Gastrocnemius medialis (tissue), 4 donors: ENCODE data around the gene CAVIN1. TPM values are rescaled to one million over a fixed set of nuclear protein-coding genes. Genes with fewer than 3 reads are reported as not detected.
"Not testable (repeated sequence)": the region's sequence is repeated elsewhere in the genome, so short reads cannot be mapped to it uniquely, and the experiment has no call there.

Experiments used
- ATAC-seq, 2 donors: fragments of 150-250 bp; one replicate each; pipeline ENCODE4 v1.9.1; 2016
- DNase-seq, 2 donors: peaks; one replicate each; pipeline ENCODE4 v3.0.0-alpha.2; 2019
- H3K27ac ChIP-seq, 4 donors: fragments of 200-600 bp; sonication (generic); 1 replicate in 1 of 4; 2 replicates in 3 of 4; pipeline ENCODE4 v1.5.1; 2016 to 2018; ENCODE audit warnings: mild to moderate bottlenecking in 2 of 4, moderate library complexity in 1 of 4
- H3K27me3 ChIP-seq, 3 donors: fragments of 200-600 bp; sonication (generic) in 2 of 3; 1 replicate in 1 of 3; 2 replicates in 2 of 3; pipeline versions ENCODE4 v1.5.1 to v1.6.0; 2016 to 2019; ENCODE audit warnings: mild to moderate bottlenecking in 1 of 3, moderate library complexity in 1 of 3
- H3K36me3 ChIP-seq, 2 donors: fragments of 200-600 bp; sonication (generic) in 1 of 2; one replicate each; pipeline ENCODE4 v1.5.1; 2017 to 2018
- H3K4me1 ChIP-seq, 2 donors: fragments of 200-600 bp; sonication (generic) in 1 of 2; one replicate each; pipeline ENCODE4 v1.5.1; 2016 to 2017; ENCODE audit warnings: mild to moderate bottlenecking in 2 of 2
- H3K4me3 ChIP-seq, 4 donors: fragments of 200-600 bp; sonication (generic) in 3 of 4; 1 replicate in 1 of 4; 2 replicates in 3 of 4; pipeline ENCODE4 v1.5.1; 2016 to 2019; ENCODE audit warnings: mild to moderate bottlenecking in 2 of 4
- H3K9me3 ChIP-seq, 3 donors: fragments of 200-600 bp; sonication (generic) in 2 of 3; 1 replicate in 1 of 3; 2 replicates in 2 of 3; pipeline ENCODE4 v1.5.1; 2016 to 2019
- CTCF ChIP-seq, 5 experiments: fragments of 450-650 bp in 3 of 5; fragments of 200-600 bp in 2 of 5; sonication (generic) in 2 of 5; IDR thresholded peaks in 4 of 5; conservative IDR thresholded peaks in 1 of 5; 1 replicate in 4 of 5; 2 replicates in 1 of 5; pipeline ENCODE4 v1.5.1; 2016 to 2019; ENCODE audit warnings: antibody characterized with exemption in 5 of 5, mild to moderate bottlenecking in 3 of 5, moderate library complexity in 3 of 5
- POLR2A ChIP-seq, 2 donors: fragments of 450-650 bp; IDR thresholded peaks; one replicate each; pipeline ENCODE4 v1.6.1; 2017; ENCODE audit warnings: antibody characterized with exemption in 2 of 2, mild to moderate bottlenecking in 2 of 2, moderate library complexity in 2 of 2
- in situ Hi-C, 4 donors: fragments of 200-750 bp; cut with MboI; loops; one replicate each; pipeline versions ENCODE4 v1.15.0 to v1.8.0; 2017; ENCODE audit warnings: low sequenced_read_pairs in 4 of 4
- intact Hi-C: fragments of 100-400 bp; cut with DNase I; formaldehyde crosslinking; loops from one replicate; pipeline ENCODE4 v1.15.1; 2023; ENCODE audit warnings: low total_unique reads
- total RNA-seq, 4 donors: library from RNA; depleted of rRNA; stranded (reverse); fragments of >200 nt; gene quantifications; one replicate each; pipeline versions ENCODE4 v1.1.0 to v1.2.3, GENCODE V29; 2016

CAVIN1 gene
- total RNA-seq, 4 donors from 2014 or later: 64.9 to 137 (median 125) TPM

GRCh38 chr17:42363767-42364585, 59.1 kb downstream of the CAVIN1 start:
- TF ChIP-seq POLR2A (IDR thresholded peaks at IDR 0.05) (no peak), CTCF (IDR thresholded peaks at IDR 0.05 in 4 of 5, conservative IDR thresholded peaks at IDR 0.05 in 1 of 5) (no peak)
- H3K27ac ChIP-seq: peak overlapping the region; percentile 14 to 86 (median 75)
- no peaks in the 10 kb centered on the region for H3K9me3 ChIP-seq
- in situ Hi-C loops (no loop called here), intact Hi-C loops (no loop called here)
- DNase-seq (no peak), ATAC-seq (no peak)
- H3K4me3 ChIP-seq: no peak overlapping the region
- H3K27me3 ChIP-seq: no peaks in the 10 kb centered on the region
- H3K4me1 ChIP-seq: peaks cover 65 to 76% of the 10 kb centered on the region in 2 donors
- no peaks in the 10 kb centered on the region for H3K36me3 ChIP-seq

GRCh38 chr17:42363231-42363630, 59.8 kb downstream of the CAVIN1 start:
- no peak for DNase-seq
- no peaks in the 10 kb centered on the region for H3K36me3 ChIP-seq
- no peaks in the 10 kb centered on the region for H3K27me3 ChIP-seq
- TF ChIP-seq POLR2A (IDR thresholded peaks at IDR 0.05): no peak
- no peak for TF ChIP-seq CTCF (IDR thresholded peaks at IDR 0.05 in 4 of 5, conservative IDR thresholded peaks at IDR 0.05 in 1 of 5)
- H3K4me3 ChIP-seq: no peak overlapping the region
- ATAC-seq: no peak
- in situ Hi-C loops (no loop called here), intact Hi-C loops (no loop called here)
- H3K4me1 ChIP-seq: peaks cover 65 to 80% of the 10 kb centered on the region in 2 donors
- no peaks in the 10 kb centered on the region for H3K9me3 ChIP-seq
- peak overlapping the region; percentile 67 to 86 (median 77) for H3K27ac ChIP-seq

- no peaks in the 10 kb centered on the region for H3K27me3 ChIP-seq
- peak overlapping the region; percentile 67 to 86 (median 77) for H3K27ac ChIP-seq
- intact Hi-C loops (no loop called here), in situ Hi-C loops (no loop called here)
- DNase-seq (peak; percentile 28 to 70), ATAC-seq (peak; percentile 67 to 82)
- H3K4me1 ChIP-seq: peaks cover 58 to 76% of the 10 kb centered on the region in 2 donors
- H3K9me3 ChIP-seq: no peaks in the 10 kb centered on the region
- H3K4me3 ChIP-seq: peak overlapping the region in 1 of 4 donors; percentile 6
- H3K36me3 ChIP-seq: no peaks in the 10 kb centered on the region
- TF ChIP-seq POLR2A (IDR thresholded peaks at IDR 0.05) (no peak), CTCF (IDR thresholded peaks at IDR 0.05 in 4 of 5, conservative IDR thresholded peaks at IDR 0.05 in 1 of 5) (no peak)
Measured at GRCh38 chr17:42362245-42362961, 60.7 kb downstream of the CAVIN1 start.

GRCh38 chr17:42361781-42362186, 61.3 kb downstream of the CAVIN1 start:
- no peak for TF ChIP-seq POLR2A (IDR thresholded peaks at IDR 0.05)
- TF ChIP-seq CTCF (IDR thresholded peaks at IDR 0.05 in 4 of 5, conservative IDR thresholded peaks at IDR 0.05 in 1 of 5): no peak

GRCh38 chr17:42360388-42360787, 62.7 kb downstream of the CAVIN1 start:
- DNase-seq, ATAC-seq, H3K27me3 ChIP-seq, intact Hi-C loops, in situ Hi-C loops, H3K4me3 ChIP-seq, H3K36me3 ChIP-seq, H3K9me3 ChIP-seq: not testable (repeated sequence)
- H3K4me1 ChIP-seq: peaks cover 59 to 61% of the 10 kb centered on the region in 2 donors
- H3K27ac ChIP-seq: peak overlapping the region in 3 of 4 donors; percentile 71 to 86 (median 83)

More at GRCh38 chr17:42361781-42362186, 61.3 kb downstream of the CAVIN1 start:
- peak; percentile 57 to 86 for ATAC-seq
- intact Hi-C loops (no loop called here), in situ Hi-C loops (no loop called here)
- Histone ChIP-seq H3K27me3 (no peaks in the 10 kb centered on the region), H3K4me1 (peaks cover 55 to 70% of the 10 kb centered on the region in 2 donors), H3K4me3 (no peak overlapping the region), H3K36me3 (no peaks in the 10 kb centered on the region), H3K27ac (peak overlapping the region; percentile 67 to 86 (median 77)), H3K9me3 (no peaks in the 10 kb centered on the region)
- DNase-seq: peak in 1 of 2 donors; percentile 39
